HepG2 (cell line): ENCODE data around the gene CSNK1D. TPM values are rescaled to one million over a fixed set of nuclear protein-coding genes. Genes with fewer than 3 reads are reported as not detected.

ENCODE experiments used
- ARID2 ChIP-seq: sonication (generic); formaldehyde crosslinking; IDR thresholded peaks from 2 replicates; pipeline ENCODE4 v1.8.1; 2022; ENCODE audit warnings: mild to moderate bottlenecking, missing genetic modification reagents, borderline replicate concordance
- CREB3 ChIP-seq: sonication (generic); formaldehyde crosslinking; IDR thresholded peaks from 2 replicates; pipeline ENCODE4 v1.5.0; 2020; ENCODE audit warnings: missing genetic modification reagents
- GABPA ChIP-seq, 2 experiments: IDR thresholded peaks; 2 replicates each; pipeline ENCODE4 v1.6.1; 2011 to 2016; ENCODE audit warnings: low read depth in 2 of 2, low read length in 1 of 2, missing biosample characterization in 1 of 2, missing genetic modification characterization in 1 of 2
- HNF4A ChIP-seq: sonication (generic); formaldehyde crosslinking; IDR thresholded peaks from 2 replicates; pipeline ENCODE4 v1.4.0; 2020; ENCODE audit warnings: missing genetic modification reagents
- MXI1 ChIP-seq: IDR thresholded peaks from 3 replicates; pipeline ENCODE4 v1.6.1; 2012; ENCODE audit warnings: low read depth, low read length, inconsistent platforms, borderline replicate concordance
- NFKB2 ChIP-seq: sonication (generic); formaldehyde crosslinking; IDR thresholded peaks from 2 replicates; pipeline ENCODE4 v1.4.0; 2020; ENCODE audit warnings: missing genetic modification reagents, borderline replicate concordance
- PAF1 ChIP-seq: IDR thresholded peaks from 2 replicates; pipeline ENCODE4 v1.6.1; 2016; ENCODE audit warnings: missing genetic modification reagents, missing compliant biosample characterization
- RNF2 ChIP-seq: fragments of 450-650 bp; conservative IDR thresholded peaks from 2 replicates; pipeline ENCODE4 v1.6.1; 2016; ENCODE audit warnings: low read depth
- SMAD3 ChIP-seq: sonication (generic); formaldehyde crosslinking; IDR thresholded peaks from 2 replicates; pipeline ENCODE4 v1.4.0; 2020; ENCODE audit warnings: missing genetic modification reagents
- TBP ChIP-seq: sonication (generic); formaldehyde crosslinking; IDR thresholded peaks from 2 replicates; pipeline ENCODE4 v1.5.0; 2020; ENCODE audit warnings: missing genetic modification reagents
- THAP7 ChIP-seq: sonication (generic); formaldehyde crosslinking; IDR thresholded peaks from 2 replicates; pipeline ENCODE4 v1.8.1; 2023; ENCODE audit warnings: mild to moderate bottlenecking, missing genetic modification reagents
- TRIM24 ChIP-seq: sonication (generic); formaldehyde crosslinking; IDR thresholded peaks from 2 replicates; pipeline ENCODE4 v1.8.0; 2022; ENCODE audit warnings: mild to moderate bottlenecking, missing genetic modification reagents
- ZBTB14 ChIP-seq: sonication (generic); formaldehyde crosslinking; IDR thresholded peaks from 2 replicates; pipeline ENCODE4 v1.4.0; 2020; ENCODE audit warnings: missing genetic modification reagents
- ZBTB26 ChIP-seq: IDR thresholded peaks from 2 replicates; pipeline ENCODE4 v1.6.1; 2016; ENCODE audit warnings: missing compliant biosample characterization, missing genetic modification reagents, borderline replicate concordance
- ZC3H13 ChIP-seq: sonication (generic); formaldehyde crosslinking; IDR thresholded peaks from 2 replicates; pipeline ENCODE4 v1.8.1; 2023; ENCODE audit warnings: mild to moderate bottlenecking, missing genetic modification reagents, moderate library complexity
- ZNF30 ChIP-seq: sonication (generic); formaldehyde crosslinking; IDR thresholded peaks from 2 replicates; pipeline ENCODE4 v1.5.0; 2020; ENCODE audit warnings: mild to moderate bottlenecking, missing genetic modification reagents
- ZNF639 ChIP-seq: conservative IDR thresholded peaks from 2 replicates; pipeline ENCODE4 v1.6.1; 2018; ENCODE audit warnings: missing genetic modification reagents
- ZNF687 ChIP-seq: sonication (generic); formaldehyde crosslinking; IDR thresholded peaks from 2 replicates; pipeline ENCODE4 v1.5.1; 2020; ENCODE audit warnings: mild to moderate bottlenecking, missing genetic modification reagents, moderate library complexity
- ZZZ3 ChIP-seq: sonication (generic); formaldehyde crosslinking; IDR thresholded peaks from 2 replicates; pipeline ENCODE4 v1.4.0; 2020; ENCODE audit warnings: missing genetic modification reagents, mild to moderate bottlenecking, borderline replicate concordance
- polyA plus RNA-seq, 8 experiments: library from polyadenylated mRNA; depleted of rRNA in 3 of 8; stranded (reverse) in 7 of 8; unstranded in 1 of 8; fragments of >200 nt; fragmentation: Illumina TruSeq in 4 of 8; extraction: Trizol in 4 of 8; gene quantifications; 2 replicates each; pipeline versions ENCODE4 v1.2.1 to v1.2.3, GENCODE V29; 2011 to 2016; ENCODE audit warnings: low read depth in 4 of 8, missing spikeins in 1 of 8, mixed read lengths in 1 of 8; ENCODE audit not compliant: insufficient read depth in 1 of 8
- total RNA-seq, 5 experiments: library from RNA; depleted of rRNA; stranded (reverse); fragments of >200 nt; fragmentation: Illumina TruSeq; extraction: Trizol; gene quantifications; 2 replicates each; pipeline ENCODE4 v1.2.3, GENCODE V29; 2016; ENCODE audit warnings: low read depth in 1 of 5

CSNK1D gene
- total and polyA plus RNA-seq, 2 of the 13 experiments (the other 11 are each of a cell fraction or from before 2014, with no cell fraction given), result 31.5 to 128 TPM

GRCh38 chr17:82252511-82253178, 20.9 kb downstream of the CSNK1D start (continued):
- TF ChIP-seq ZNF687 (peak; percentile 42), RNF2 (no peak), SMAD3 (CRISPR knock-in tag) (no peak), GABPA (IDR thresholded peaks at IDR 0.05; ENCODE audit: low read depth, low read length) (no peak), GABPA (CRISPR knock-in tag; IDR thresholded peaks at IDR 0.05; ENCODE audit: low read depth) (no peak), ZC3H13 (CRISPR knock-in tag) (peak; percentile 76; the same call in 1 of the 2 replicates), TBP (CRISPR knock-in tag) (no peak), MXI1 (no peak), ZNF639 (CRISPR knock-in tag) (no peak), TRIM24 (CRISPR knock-in tag) (no peak), PAF1 (CRISPR knock-in tag) (0 out of 2 replicates have a peak, but pooled peaks have one; percentile 43), ZZZ3 (CRISPR knock-in tag) (0 out of 2 replicates have a peak, but pooled peaks have one; percentile 8), NFKB2 (0 out of 2 replicates have a peak, but pooled peaks have one; percentile 25), ZBTB26 (CRISPR knock-in tag) (no peak), ZNF30 (CRISPR knock-in tag) (no peak), HNF4A (CRISPR knock-in tag) (no peak), CREB3 (CRISPR knock-in tag) (no peak), THAP7 (CRISPR knock-in tag) (no peak), ZBTB14 (CRISPR knock-in tag) (no peak), ARID2 (CRISPR knock-in tag) (no peak)
